Measurements from ENCODE around the gene KCTD11.
A peak's percentile ranks its signal among the peaks of the same experiment; 100 is the strongest.
"Not testable (repeated sequence)": the region's sequence is repeated elsewhere in the genome, so short reads cannot be mapped to it uniquely, and the experiment has no call there.

KCTD11 gene

GRCh38 chr17:7367918-7368598, 16.1 kb downstream of the KCTD11 start:
- no peak overlapping the region for H3K4me3 ChIP-seq
- no peak overlapping the region for H3K27ac ChIP-seq
- DNase-seq (ENCODE audit: low spot score), result no peak
- no peak for TF ChIP-seq CTCF (IDR thresholded peaks at IDR 0.05)

DNA sequence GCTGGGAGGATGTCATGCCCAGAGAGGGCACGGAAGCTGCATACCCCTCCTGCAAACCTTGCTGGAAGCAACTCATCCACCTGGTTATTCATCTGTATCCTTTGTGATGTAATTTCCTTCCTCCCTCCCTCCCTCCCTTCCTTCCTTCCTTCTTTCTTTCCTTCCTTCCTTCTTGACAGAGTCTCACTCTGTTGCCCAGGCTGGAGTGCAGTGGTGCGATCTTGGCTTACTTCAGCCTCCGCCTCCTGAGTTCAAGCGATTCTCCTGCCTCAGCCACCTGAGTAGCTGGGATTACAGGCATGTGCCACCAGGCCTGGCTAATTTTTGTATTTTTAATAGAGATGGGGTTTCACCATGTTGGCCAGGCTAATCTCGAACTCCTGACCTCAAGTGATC, 16.6 kb downstream of the KCTD11 start:
- H3K27ac ChIP-seq; H3K4me3 ChIP-seq; DNase-seq (ENCODE audit: low spot score): not testable (repeated sequence)

DNA sequence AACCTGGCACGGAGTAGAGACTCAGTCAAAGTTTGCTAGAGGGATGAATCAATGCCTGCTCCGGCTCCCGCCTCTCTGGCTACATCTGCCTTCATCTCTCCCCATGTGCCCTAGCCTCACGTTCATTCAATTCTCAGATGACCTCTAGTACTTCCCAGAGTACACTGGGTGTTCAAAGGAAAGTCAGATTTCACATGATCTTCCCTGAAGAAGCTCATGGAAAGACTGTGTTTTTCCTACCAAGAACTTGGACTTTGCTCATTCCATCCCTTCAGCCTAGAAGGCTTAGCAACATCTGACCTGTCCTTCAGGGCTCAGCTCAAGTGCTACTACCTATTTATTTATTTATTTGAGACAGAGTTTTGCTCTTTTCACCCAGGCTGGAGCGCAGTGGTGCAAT, 17.9 kb downstream of the KCTD11 start:
- no peak for DNase-seq (ENCODE audit: low spot score)
- no peak for TF ChIP-seq CTCF (IDR thresholded peaks at IDR 0.05)
- Histone ChIP-seq H3K27ac (no peak overlapping the region), H3K4me3 (no peak overlapping the region)

DNA sequence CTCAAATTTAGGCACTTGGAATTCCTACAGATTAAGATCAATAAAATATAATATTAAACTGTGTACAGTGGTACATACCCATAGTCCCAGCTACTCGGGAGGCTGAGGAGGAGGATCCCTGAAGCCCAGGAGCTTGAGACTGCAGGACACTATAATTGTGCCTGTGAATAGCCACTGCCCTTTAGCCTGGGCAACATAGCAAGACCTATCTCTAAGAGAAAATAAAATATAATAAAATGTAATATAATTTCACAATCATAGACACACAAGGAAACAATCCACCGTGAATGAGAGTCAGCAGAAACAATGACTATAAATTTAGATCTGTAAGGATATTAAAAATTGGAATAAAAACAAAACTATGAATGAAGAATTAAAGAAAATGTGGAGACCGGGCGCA, 18.9 kb downstream of the KCTD11 start:
- DNase-seq (ENCODE audit: low spot score), result no peak
- TF ChIP-seq CTCF (IDR thresholded peaks at IDR 0.05), result no peak

DNA sequence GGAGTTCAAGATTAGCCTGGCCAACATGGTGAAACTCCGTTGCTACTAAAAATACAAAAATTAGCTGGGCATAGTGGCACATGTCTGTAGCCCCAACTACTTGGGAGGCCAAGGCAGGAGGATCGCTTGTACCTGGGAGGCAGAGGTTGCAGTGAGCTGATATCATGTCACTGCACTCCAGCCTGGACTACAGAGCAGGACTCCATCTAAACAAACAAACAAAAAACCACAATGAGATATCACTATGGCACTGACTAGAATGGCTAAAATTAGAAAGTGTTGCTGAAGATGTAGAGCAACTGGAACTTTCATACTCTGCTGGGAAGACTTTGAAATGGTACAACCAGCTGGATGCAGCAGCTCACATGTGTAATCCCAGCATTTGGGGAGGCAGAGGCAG, 22.4 kb downstream of the KCTD11 start:
- no peak for DNase-seq (ENCODE audit: low spot score)
- Histone ChIP-seq H3K27ac (no peak overlapping the region), H3K4me3 (no peak overlapping the region)
- no peak for TF ChIP-seq CTCF (IDR thresholded peaks at IDR 0.05)

More for the DNA sequence above, 18.9 kb downstream of the KCTD11 start:
- H3K27ac ChIP-seq, result no peak overlapping the region
- no peak overlapping the region for H3K4me3 ChIP-seq

DNA sequence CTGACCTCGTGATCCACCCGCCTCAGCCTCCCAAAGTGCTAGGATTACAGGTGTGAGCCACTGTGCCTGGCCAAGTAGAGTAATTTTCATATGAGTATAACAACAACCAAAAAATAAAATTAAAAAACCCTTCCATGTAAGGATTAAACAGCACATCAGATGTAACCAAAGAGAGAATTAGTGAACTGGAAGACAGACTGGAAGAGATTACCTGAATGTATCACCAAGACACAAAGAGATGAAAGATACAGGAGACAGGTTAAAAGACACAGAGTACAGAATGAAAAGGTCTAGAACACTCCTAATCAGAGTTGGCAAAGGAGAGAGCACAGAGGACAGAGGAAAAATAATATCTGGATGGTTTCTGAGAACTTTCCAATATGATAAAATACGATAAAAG, 27.2 kb downstream of the KCTD11 start:
- no peak overlapping the region for H3K4me3 ChIP-seq
- no peak overlapping the region for H3K27ac ChIP-seq
- no peak for DNase-seq (ENCODE audit: low spot score)
- no peak for TF ChIP-seq CTCF (IDR thresholded peaks at IDR 0.05)

DNA sequence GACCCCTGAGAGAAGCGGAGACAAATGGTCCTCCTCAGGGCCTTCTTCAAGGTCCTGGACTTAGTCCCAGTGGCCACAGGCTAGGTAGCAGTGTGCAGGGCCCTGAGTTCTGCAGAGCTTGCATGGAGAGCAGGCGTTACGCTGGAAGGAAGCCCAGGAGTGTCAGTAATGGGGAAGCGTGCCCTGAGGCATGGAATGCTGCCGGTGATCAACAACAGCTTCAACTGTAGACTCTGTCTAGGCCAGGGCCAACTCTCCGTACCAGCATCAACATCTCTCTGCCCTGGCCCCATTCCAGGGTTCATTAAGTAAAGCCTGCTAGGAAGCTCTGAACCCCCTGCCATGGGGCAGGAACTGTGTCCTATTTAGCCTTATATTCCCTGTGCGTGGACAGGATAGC, 28.4 kb downstream of the KCTD11 start:
- DNase-seq (ENCODE audit: low spot score), result no peak
- TF ChIP-seq CTCF (IDR thresholded peaks at IDR 0.05), result no peak
- peak overlapping the region in 1 of 2 donors; percentile 26 for H3K27ac ChIP-seq
- peak overlapping the region; percentile 79 for H3K4me3 ChIP-seq

Data from coronary artery (tissue), 2 donors.